SJSA1 (cell line): Measurements from ENCODE around the gene RTF1. TPM values are rescaled to one million over a fixed set of nuclear protein-coding genes. Genes with fewer than 3 reads are reported as not detected.
A peak's percentile ranks its signal among the peaks of the same experiment; 100 is the strongest.

Experiments
- DNase-seq, 2 experiments: peaks; one replicate each; pipeline ENCODE4 v3.0.0-alpha.2; 2015 to 2020; ENCODE audit warnings: low spot score in 2 of 2, low read depth in 1 of 2
- H3K27ac ChIP-seq: fragments of 250-450 bp; sonication (Bioruptor Pico); 2 replicates; pipeline ENCODE4 v1.5.1; 2020; ENCODE audit warnings: mild to moderate bottlenecking, moderate library complexity
- H3K27me3 ChIP-seq: fragments of 250-450 bp; sonication (Bioruptor Pico); replicated peaks from 2 replicates; pipeline ENCODE4 v1.5.1; 2020; ENCODE audit warnings: mild to moderate bottlenecking, moderate library complexity
- H3K36me3 ChIP-seq: fragments of 250-450 bp; sonication (Bioruptor Pico); 2 replicates; pipeline ENCODE4 v1.5.1; 2020; ENCODE audit warnings: mild to moderate bottlenecking
- H3K4me1 ChIP-seq: fragments of 250-450 bp; sonication (Bioruptor Pico); replicated peaks from 2 replicates; pipeline ENCODE4 v1.6.1; 2021; ENCODE audit warnings: mild to moderate bottlenecking
- H3K4me3 ChIP-seq: fragments of 250-450 bp; sonication (Bioruptor Pico); 2 replicates; pipeline ENCODE4 v1.5.1; 2020; ENCODE audit warnings: mild to moderate bottlenecking
- H3K9me3 ChIP-seq: fragments of 250-450 bp; sonication (Bioruptor Pico); replicated peaks from 2 replicates; pipeline ENCODE4 v1.5.1; 2020; ENCODE audit warnings: mild to moderate bottlenecking
- total RNA-seq: library from RNA; depleted of rRNA; stranded (reverse); fragments of >200 nt; shearing (Covaris generic); gene quantifications from 2 replicates; pipeline ENCODE4 v1.2.3, GENCODE V29; 2014

Gene RTF1
- total RNA-seq, 1 experiment from 2014 or later: 26.0 TPM

- H3K36me3 ChIP-seq: peaks cover 13% of the 10 kb centered on the region
- no peaks in the 10 kb centered on the region for H3K9me3 ChIP-seq
- peaks cover 16% of the 10 kb centered on the region for H3K4me1 ChIP-seq
- no peak for DNase-seq
- no peaks in the 10 kb centered on the region for H3K27me3 ChIP-seq
- H3K4me3 ChIP-seq: no peak overlapping the region
- no peak overlapping the region for H3K27ac ChIP-seq
Measured at GRCh38 chr15:41486286-41486685, 69.4 kb downstream of the RTF1 start.

GRCh38 chr15:41487381-41487780 lies 70.5 kb downstream of the RTF1 start:
- Histone ChIP-seq H3K27ac (no peak overlapping the region), H3K36me3 (peaks cover 2% of the 10 kb centered on the region), H3K4me1 (peaks cover 25% of the 10 kb centered on the region), H3K9me3 (no peaks in the 10 kb centered on the region), H3K27me3 (no peaks in the 10 kb centered on the region), H3K4me3 (no peak overlapping the region)
- no peak for DNase-seq

- Histone ChIP-seq H3K4me1 (peaks cover 29% of the 10 kb centered on the region), H3K36me3 (no peaks in the 10 kb centered on the region), H3K4me3 (no peak overlapping the region), H3K9me3 (no peaks in the 10 kb centered on the region), H3K27ac (no peak overlapping the region), H3K27me3 (no peaks in the 10 kb centered on the region)
- no peak for DNase-seq
Measured at GRCh38 chr15:41487802-41488201, 70.9 kb downstream of the RTF1 start.

GRCh38 chr15:41489641-41490040 lies 72.7 kb downstream of the RTF1 start:
- DNase-seq: no peak
- no peak overlapping the region for H3K4me3 ChIP-seq
- no peaks in the 10 kb centered on the region; the same call in 1 of the 2 replicates for H3K9me3 ChIP-seq
- H3K27ac ChIP-seq: no peak overlapping the region
- no peaks in the 10 kb centered on the region; the same call in 1 of the 2 replicates for H3K27me3 ChIP-seq
- no peaks in the 10 kb centered on the region for H3K36me3 ChIP-seq
- peaks cover 44% of the 10 kb centered on the region for H3K4me1 ChIP-seq

GRCh38 chr15:41490355-41490754 lies 73.5 kb downstream of the RTF1 start:
- Histone ChIP-seq H3K36me3 (no peaks in the 10 kb centered on the region), H3K27ac (no peak overlapping the region; the same call in 1 of the 2 replicates)

GRCh38 chr15:41491889-41492288 lies 75.0 kb downstream of the RTF1 start:
- Histone ChIP-seq H3K4me3 (no peak overlapping the region), H3K27me3 (no peaks in the 10 kb centered on the region; the same call in 1 of the 2 replicates), H3K4me1 (peaks cover 44% of the 10 kb centered on the region), H3K36me3 (no peaks in the 10 kb centered on the region), H3K27ac (no peak overlapping the region), H3K9me3 (no peaks in the 10 kb centered on the region; the same call in 1 of the 2 replicates)
- no peak for DNase-seq

More at GRCh38 chr15:41490355-41490754, 73.5 kb downstream of the RTF1 start:
- DNase-seq: peak; percentile 80 to 82
- no peaks in the 10 kb centered on the region; the same call in 1 of the 2 replicates for H3K9me3 ChIP-seq
- H3K27me3 ChIP-seq: no peaks in the 10 kb centered on the region; the same call in 1 of the 2 replicates
- no peak overlapping the region for H3K4me3 ChIP-seq
- H3K4me1 ChIP-seq: peaks cover 44% of the 10 kb centered on the region

- H3K4me3 ChIP-seq: peak overlapping the region; percentile 52
- no peaks in the 10 kb centered on the region; the same call in 1 of the 2 replicates for H3K9me3 ChIP-seq
- peaks cover 44% of the 10 kb centered on the region for H3K4me1 ChIP-seq
- no peak overlapping the region for H3K27ac ChIP-seq
- no peaks in the 10 kb centered on the region; the same call in 1 of the 2 replicates for H3K27me3 ChIP-seq
- H3K36me3 ChIP-seq: no peaks in the 10 kb centered on the region
- no peak for DNase-seq
Measured at GRCh38 chr15:41492597-41493204, 75.8 kb downstream of the RTF1 start.

- H3K36me3 ChIP-seq: no peaks in the 10 kb centered on the region
- peak within 1 kb of the TSS; percentile 37; the same call in 1 of the 2 replicates for H3K27ac ChIP-seq
- H3K27me3 ChIP-seq: no peaks in the 10 kb centered on the region; the same call in 1 of the 2 replicates
- no peaks in the 10 kb centered on the region; the same call in 1 of the 2 replicates for H3K9me3 ChIP-seq
- H3K4me1 ChIP-seq: peaks cover 41% of the 10 kb centered on the region
- DNase-seq: peak; percentile 79 to 83
- H3K4me3 ChIP-seq: peak within 1 kb of the TSS; percentile 52
Measured at GRCh38 chr15:41493205-41493901, 76.5 kb downstream of the RTF1 start, which contains the start of gene ITPKA. ITPKA (plus strand) TSS chr15:41493874; CDS start chr15:41493928, 54 bp downstream.

- no peak for DNase-seq
- H3K9me3 ChIP-seq: no peaks in the 10 kb centered on the region; the same call in 1 of the 2 replicates
Measured at GRCh38 chr15:41493902-41494189, 77.0 kb downstream of the RTF1 start.

GRCh38 chr15:41494190-41494921 lies 77.5 kb downstream of the RTF1 start:
- H3K4me1 ChIP-seq: peaks cover 41% of the 10 kb centered on the region
- no peaks in the 10 kb centered on the region; the same call in 1 of the 2 replicates for H3K9me3 ChIP-seq
- no peaks in the 10 kb centered on the region; the same call in 1 of the 2 replicates for H3K27me3 ChIP-seq
- no peaks in the 10 kb centered on the region for H3K36me3 ChIP-seq
- DNase-seq: peak in 1 of 2 experiments; percentile 20
- no peak overlapping the region for H3K27ac ChIP-seq
- H3K4me3 ChIP-seq: peak overlapping the region; percentile 52

More at GRCh38 chr15:41493902-41494189, 77.0 kb downstream of the RTF1 start:
- Histone ChIP-seq H3K36me3 (no peaks in the 10 kb centered on the region), H3K4me3 (peak overlapping the region; percentile 52), H3K4me1 (peaks cover 41% of the 10 kb centered on the region), H3K27me3 (no peaks in the 10 kb centered on the region; the same call in 1 of the 2 replicates), H3K27ac (no peak overlapping the region)

GRCh38 chr15:41494922-41495735 lies 78.2 kb downstream of the RTF1 start:
- Histone ChIP-seq H3K4me1 (peaks cover 38% of the 10 kb centered on the region), H3K27me3 (no peaks in the 10 kb centered on the region; the same call in 1 of the 2 replicates), H3K9me3 (no peaks in the 10 kb centered on the region; the same call in 1 of the 2 replicates), H3K4me3 (no peak overlapping the region), H3K27ac (no peak overlapping the region), H3K36me3 (no peaks in the 10 kb centered on the region)
- no peak for DNase-seq

- H3K27me3 ChIP-seq: no peaks in the 10 kb centered on the region; the same call in 1 of the 2 replicates
- H3K4me3 ChIP-seq: no peak overlapping the region
- peaks cover 32% of the 10 kb centered on the region for H3K4me1 ChIP-seq
- DNase-seq: no peak
- H3K36me3 ChIP-seq: no peaks in the 10 kb centered on the region
- H3K27ac ChIP-seq: no peak overlapping the region
- H3K9me3 ChIP-seq: no peaks in the 10 kb centered on the region; the same call in 1 of the 2 replicates
Measured at GRCh38 chr15:41495736-41496599, 79.1 kb downstream of the RTF1 start.
